Stimulated activated memory B cell treated with anti-CD40 and anti-IgM and Interleukin-4, amounts not matched to agents 10 μg/mL and 1 μg/mL and 100 μg/mL, for 72 hours (primary cell): ENCODE results near the gene PREP.
"Not testable (repeated sequence)": the region's sequence is repeated elsewhere in the genome, so short reads cannot be mapped to it uniquely, and the experiment has no call there.

ENCODE experiments used
- ATAC-seq: fragments of 150-1000 bp; cut with Tn5 transposase; 2 replicates; pipeline ENCODE4 v1.10.0; 2021
- H3K27ac Mint-ChIP-seq: one replicate; pipeline ENCODE4 v1.8.0; 2022; ENCODE audit warnings: mild to moderate bottlenecking, mixed read lengths
- H3K27me3 Mint-ChIP-seq: one replicate; pipeline ENCODE4 v1.8.0; 2022; ENCODE audit warnings: mixed read lengths
- H3K36me3 Mint-ChIP-seq: one replicate; pipeline ENCODE4 v1.8.0; 2022; ENCODE audit warnings: mixed read lengths
- H3K4me1 Mint-ChIP-seq: one replicate; pipeline ENCODE4 v1.8.0; 2022; ENCODE audit warnings: mixed read lengths
- H3K4me3 Mint-ChIP-seq: one replicate; pipeline ENCODE4 v1.8.0; 2022; ENCODE audit warnings: mild to moderate bottlenecking, moderate library complexity, mixed read lengths
- H3K9me3 Mint-ChIP-seq: one replicate; pipeline ENCODE4 v1.8.0; 2022; ENCODE audit warnings: mixed read lengths

PREP gene

GRCh38 chr6:105258816-105259215 lies 144.1 kb downstream of the PREP start:
- no peak overlapping the region for H3K27ac Mint-ChIP-seq

GRCh38 chr6:105257340-105257739 lies 145.5 kb downstream of the PREP start:
- H3K27ac Mint-ChIP-seq, result no peak overlapping the region
- H3K4me1 Mint-ChIP-seq, result no peaks in the 10 kb centered on the region
- H3K4me3 Mint-ChIP-seq, result no peak overlapping the region
- H3K27me3 Mint-ChIP-seq, result peaks cover 28% of the 10 kb centered on the region
- ATAC-seq, result no peak
- no peaks in the 10 kb centered on the region for H3K36me3 Mint-ChIP-seq
- no peaks in the 10 kb centered on the region for H3K9me3 Mint-ChIP-seq

More at GRCh38 chr6:105258816-105259215, 144.1 kb downstream of the PREP start:
- Mint-ChIP-seq H3K4me3 (no peak overlapping the region), H3K36me3 (no peaks in the 10 kb centered on the region), H3K4me1 (no peaks in the 10 kb centered on the region), H3K27me3 (peaks cover 30% of the 10 kb centered on the region), H3K9me3 (no peaks in the 10 kb centered on the region)
- no peak for ATAC-seq

- Mint-ChIP-seq H3K27ac (no peak overlapping the region), H3K9me3 (no peaks in the 10 kb centered on the region), H3K27me3 (peaks cover 21% of the 10 kb centered on the region), H3K4me3 (no peak overlapping the region), H3K4me1 (no peaks in the 10 kb centered on the region), H3K36me3 (no peaks in the 10 kb centered on the region)
- no peak for ATAC-seq
These were observed 146.3 kb downstream of the PREP start for GRCh38 chr6:105256619-105257018.

- no peak for ATAC-seq
- no peaks in the 10 kb centered on the region for H3K4me1 Mint-ChIP-seq
- H3K27me3 Mint-ChIP-seq, result peaks cover 8% of the 10 kb centered on the region
- H3K9me3 Mint-ChIP-seq, result no peaks in the 10 kb centered on the region
- H3K4me3 Mint-ChIP-seq, result no peak overlapping the region
- no peaks in the 10 kb centered on the region for H3K36me3 Mint-ChIP-seq
- H3K27ac Mint-ChIP-seq, result no peak overlapping the region
These were observed 149.1 kb downstream of the PREP start for GRCh38 chr6:105253787-105254186.

GRCh38 chr6:105251689-105252088 lies 151.2 kb downstream of the PREP start:
- H3K27ac Mint-ChIP-seq, result no peak overlapping the region
- H3K27me3 Mint-ChIP-seq, result peaks cover 8% of the 10 kb centered on the region
- no peaks in the 10 kb centered on the region for H3K36me3 Mint-ChIP-seq

GRCh38 chr6:105250533-105250932 lies 152.3 kb downstream of the PREP start:
- no peaks in the 10 kb centered on the region for H3K9me3 Mint-ChIP-seq
- no peaks in the 10 kb centered on the region for H3K36me3 Mint-ChIP-seq
- no peaks in the 10 kb centered on the region for H3K4me1 Mint-ChIP-seq
- H3K27ac Mint-ChIP-seq, result no peak overlapping the region
- no peak for ATAC-seq
- H3K4me3 Mint-ChIP-seq, result no peak overlapping the region
- H3K27me3 Mint-ChIP-seq, result peaks cover 3% of the 10 kb centered on the region

More at GRCh38 chr6:105251689-105252088, 151.2 kb downstream of the PREP start:
- Mint-ChIP-seq H3K4me3 (no peak overlapping the region), H3K4me1 (no peaks in the 10 kb centered on the region), H3K9me3 (no peaks in the 10 kb centered on the region)
- no peak for ATAC-seq

GRCh38 chr6:105243487-105243886 lies 159.4 kb downstream of the PREP start:
- Mint-ChIP-seq H3K9me3 (peaks cover 2% of the 10 kb centered on the region), H3K4me3 (no peak overlapping the region), H3K27me3 (peaks cover 39% of the 10 kb centered on the region), H3K4me1 (no peaks in the 10 kb centered on the region), H3K27ac (no peak overlapping the region), H3K36me3 (no peaks in the 10 kb centered on the region)
- no peak for ATAC-seq

GRCh38 chr6:105235155-105235554 lies 167.7 kb downstream of the PREP start:
- H3K27ac Mint-ChIP-seq, result no peak overlapping the region

GRCh38 chr6:105231771-105232170 lies 171.1 kb downstream of the PREP start:
- H3K9me3 Mint-ChIP-seq, H3K4me3 Mint-ChIP-seq, H3K27ac Mint-ChIP-seq, H3K4me1 Mint-ChIP-seq, ATAC-seq, H3K36me3 Mint-ChIP-seq: not testable (repeated sequence)
- peaks cover 32% of the 10 kb centered on the region for H3K27me3 Mint-ChIP-seq

More at GRCh38 chr6:105235155-105235554, 167.7 kb downstream of the PREP start:
- ATAC-seq, result no peak
- Mint-ChIP-seq H3K27me3 (peaks cover 57% of the 10 kb centered on the region), H3K4me1 (no peaks in the 10 kb centered on the region), H3K36me3 (no peaks in the 10 kb centered on the region), H3K4me3 (no peak overlapping the region), H3K9me3 (peaks cover 15% of the 10 kb centered on the region)
